GM12891 (cell line): Measurements from ENCODE around the gene PRSS27.
"Not testable (repeated sequence)": the region's sequence is repeated elsewhere in the genome, so short reads cannot be mapped to it uniquely, and the experiment has no call there.

Experiments
- DNase-seq: peaks from one replicate; pipeline ENCODE4 v3.0.0; 2011; ENCODE audit warnings: low spot score; ENCODE audit not compliant: insufficient read length
- FAIRE-seq: peaks from 2 replicates; lab custom pipeline; 2011; peaks lifted over from hg19 to GRCh38; lab: Jason Lieb, UNC
- PAX5 ChIP-seq: IDR thresholded peaks from 2 replicates; pipeline ENCODE4 v1.6.1; 2011; ENCODE audit warnings: low read length, moderate library complexity, mild to moderate bottlenecking; ENCODE audit not compliant: insufficient read depth, severe bottlenecking
- POLR2A ChIP-seq: IDR thresholded peaks from 2 replicates; pipeline ENCODE4 v1.6.1; 2011; ENCODE audit warnings: low read depth, low read length, control low read depth
- POLR2AphosphoS5 ChIP-seq: IDR thresholded peaks from 2 replicates; pipeline ENCODE4 v1.6.1; 2011; ENCODE audit warnings: low read depth, low read length, control low read depth
- POU2F2 ChIP-seq: IDR thresholded peaks from 2 replicates; pipeline ENCODE4 v1.6.1; 2011; ENCODE audit warnings: low read depth, mild to moderate bottlenecking, control low read depth, low read length, moderate library complexity
- SPI1 ChIP-seq: IDR thresholded peaks from 2 replicates; pipeline ENCODE4 v1.6.1; 2011; ENCODE audit warnings: low read depth, low read length, control low read depth
- TAF1 ChIP-seq: IDR thresholded peaks from 2 replicates; pipeline ENCODE4 v1.6.1; 2011; ENCODE audit warnings: low read depth, low read length, control low read depth

Gene PRSS27

GRCh38 chr16:2673066-2673999 is 46.7 kb downstream of the PRSS27 start:
- peak; percentile 57 for FAIRE-seq
- DNase-seq: peak; percentile 93
- TF ChIP-seq SPI1 (no peak), POLR2AphosphoS5 (peak; percentile 49; the same call in 1 of the 2 replicates), POU2F2 (no peak), TAF1 (peak; percentile 61; the same call in 1 of the 2 replicates), POLR2A (0 out of 2 replicates have a peak, but pooled peaks have one; percentile 21), PAX5 (no peak)

GRCh38 chr16:2671741-2672140 is 48.3 kb downstream of the PRSS27 start:
- FAIRE-seq (no peak), DNase-seq (no peak)
- TF ChIP-seq POLR2A (no peak), PAX5 (no peak), POU2F2 (no peak), TAF1 (no peak), SPI1 (no peak), POLR2AphosphoS5 (no peak)

GRCh38 chr16:2671193-2671592 is 48.8 kb downstream of the PRSS27 start:
- FAIRE-seq: peak; percentile 77
- not testable (repeated sequence) for DNase-seq

GRCh38 chr16:2670017-2670416 is 50.0 kb downstream of the PRSS27 start:
- not testable (repeated sequence) for DNase-seq, FAIRE-seq

- not testable (repeated sequence) for DNase-seq, FAIRE-seq
These were observed 50.4 kb downstream of the PRSS27 start for GRCh38 chr16:2669587-2669986.

GRCh38 chr16:2666671-2667070 is 53.4 kb downstream of the PRSS27 start:
- FAIRE-seq, DNase-seq: not testable (repeated sequence)

GRCh38 chr16:2664574-2664982 is 55.4 kb downstream of the PRSS27 start:
- FAIRE-seq (no peak), DNase-seq (no peak)
- no peak for TF ChIP-seq POU2F2
- TF ChIP-seq POLR2A: no peak
- no peak for TF ChIP-seq POLR2AphosphoS5
- no peak for TF ChIP-seq SPI1
- no peak for TF ChIP-seq TAF1
- no peak for TF ChIP-seq PAX5

- DNase-seq (no peak), FAIRE-seq (no peak)
- TF ChIP-seq POLR2AphosphoS5 (no peak), POLR2A (no peak), SPI1 (no peak), PAX5 (no peak), POU2F2 (no peak), TAF1 (no peak)
These were observed 56.2 kb downstream of the PRSS27 start for GRCh38 chr16:2663553-2664546.
